Measurements from ENCODE around the gene CPT1C.

Gene CPT1C

DNA sequence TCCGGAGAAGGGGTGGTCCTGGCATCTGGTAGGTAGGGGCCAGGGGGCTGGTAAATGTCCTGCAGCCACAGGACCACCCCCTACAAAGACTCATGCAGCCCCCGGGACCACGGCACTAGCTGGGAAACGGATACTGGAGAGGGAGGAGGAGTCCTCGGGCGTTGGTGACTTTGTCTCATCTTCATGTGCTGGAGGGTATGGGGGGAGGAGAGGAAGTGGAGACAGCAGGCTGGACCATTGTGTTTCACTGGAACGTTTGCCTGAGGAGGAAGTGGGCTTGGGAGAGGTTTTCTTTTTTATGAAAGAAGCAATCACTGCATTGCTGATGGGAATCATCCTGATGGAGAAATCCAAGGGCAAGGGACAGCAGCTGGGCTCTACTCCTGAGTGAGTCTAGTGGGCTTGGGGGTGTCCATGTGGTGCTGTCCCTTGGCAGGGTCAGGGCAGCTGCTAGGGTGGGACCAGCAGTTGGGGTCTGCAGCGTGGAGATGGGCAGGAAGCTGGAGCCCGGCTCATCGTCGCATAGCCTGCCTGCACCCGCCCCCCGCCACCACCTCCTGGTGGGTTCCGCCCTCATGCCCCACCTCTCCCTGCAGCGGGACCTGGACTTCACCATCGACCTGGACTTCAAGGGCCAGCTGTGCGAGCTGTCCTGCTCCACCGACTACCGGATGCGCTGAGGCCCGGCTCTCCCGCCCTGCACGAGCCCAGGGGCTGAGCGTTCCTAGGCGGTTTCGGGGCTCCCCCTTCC is 3.2 kb upstream of the CPT1C start:
- no peak for FAIRE-seq
- no peak for DNase-seq (ENCODE audit: insufficient read length, low spot score)

DNA sequence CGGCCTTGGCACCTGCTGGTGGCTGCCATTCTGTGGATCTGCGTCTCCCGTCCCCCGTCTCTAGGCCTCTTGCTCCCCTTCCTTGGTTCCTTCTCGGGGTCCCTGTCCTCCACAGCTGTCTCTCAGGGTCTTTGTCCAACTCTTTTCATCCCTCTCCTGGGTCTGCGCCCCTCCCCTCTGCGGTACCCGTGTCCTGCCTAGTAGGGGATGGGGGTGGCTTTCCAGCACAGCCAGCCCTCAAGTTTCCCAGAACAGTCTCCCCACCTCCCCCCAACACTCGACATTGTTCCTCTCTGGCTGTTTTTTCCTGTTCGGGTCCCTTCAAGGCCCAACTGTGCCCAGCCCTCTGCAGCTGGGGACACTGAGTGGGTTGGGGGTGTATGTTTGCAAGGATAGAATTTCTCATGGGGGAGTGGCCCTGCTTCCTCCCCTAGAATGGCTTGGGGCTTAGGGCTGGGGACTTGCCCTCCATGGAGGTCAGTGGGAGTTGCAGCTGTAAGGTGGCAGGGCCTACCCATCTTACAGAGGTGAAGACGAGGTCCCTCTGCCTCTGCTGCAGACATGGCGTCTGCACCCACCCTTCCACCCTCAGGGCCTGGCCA is 2.3 kb upstream of the CPT1C start:
- no peak for DNase-seq (ENCODE audit: insufficient read length, low spot score)
- no peak for FAIRE-seq

More for the DNA sequence above, 3.2 kb upstream of the CPT1C start:
- TF ChIP-seq, protein P1, sequence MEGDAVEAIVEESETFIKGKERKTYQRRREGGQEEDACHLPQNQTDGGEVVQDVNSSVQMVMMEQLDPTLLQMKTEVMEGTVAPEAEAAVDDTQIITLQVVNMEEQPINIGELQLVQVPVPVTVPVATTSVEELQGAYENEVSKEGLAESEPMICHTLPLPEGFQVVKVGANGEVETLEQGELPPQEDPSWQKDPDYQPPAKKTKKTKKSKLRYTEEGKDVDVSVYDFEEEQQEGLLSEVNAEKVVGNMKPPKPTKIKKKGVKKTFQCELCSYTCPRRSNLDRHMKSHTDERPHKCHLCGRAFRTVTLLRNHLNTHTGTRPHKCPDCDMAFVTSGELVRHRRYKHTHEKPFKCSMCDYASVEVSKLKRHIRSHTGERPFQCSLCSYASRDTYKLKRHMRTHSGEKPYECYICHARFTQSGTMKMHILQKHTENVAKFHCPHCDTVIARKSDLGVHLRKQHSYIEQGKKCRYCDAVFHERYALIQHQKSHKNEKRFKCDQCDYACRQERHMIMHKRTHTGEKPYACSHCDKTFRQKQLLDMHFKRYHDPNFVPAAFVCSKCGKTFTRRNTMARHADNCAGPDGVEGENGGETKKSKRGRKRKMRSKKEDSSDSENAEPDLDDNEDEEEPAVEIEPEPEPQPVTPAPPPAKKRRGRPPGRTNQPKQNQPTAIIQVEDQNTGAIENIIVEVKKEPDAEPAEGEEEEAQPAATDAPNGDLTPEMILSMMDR (IDR thresholded peaks at IDR 0.05; ENCODE audit: insufficient read depth, missing control alignments) = no peak

DNA sequence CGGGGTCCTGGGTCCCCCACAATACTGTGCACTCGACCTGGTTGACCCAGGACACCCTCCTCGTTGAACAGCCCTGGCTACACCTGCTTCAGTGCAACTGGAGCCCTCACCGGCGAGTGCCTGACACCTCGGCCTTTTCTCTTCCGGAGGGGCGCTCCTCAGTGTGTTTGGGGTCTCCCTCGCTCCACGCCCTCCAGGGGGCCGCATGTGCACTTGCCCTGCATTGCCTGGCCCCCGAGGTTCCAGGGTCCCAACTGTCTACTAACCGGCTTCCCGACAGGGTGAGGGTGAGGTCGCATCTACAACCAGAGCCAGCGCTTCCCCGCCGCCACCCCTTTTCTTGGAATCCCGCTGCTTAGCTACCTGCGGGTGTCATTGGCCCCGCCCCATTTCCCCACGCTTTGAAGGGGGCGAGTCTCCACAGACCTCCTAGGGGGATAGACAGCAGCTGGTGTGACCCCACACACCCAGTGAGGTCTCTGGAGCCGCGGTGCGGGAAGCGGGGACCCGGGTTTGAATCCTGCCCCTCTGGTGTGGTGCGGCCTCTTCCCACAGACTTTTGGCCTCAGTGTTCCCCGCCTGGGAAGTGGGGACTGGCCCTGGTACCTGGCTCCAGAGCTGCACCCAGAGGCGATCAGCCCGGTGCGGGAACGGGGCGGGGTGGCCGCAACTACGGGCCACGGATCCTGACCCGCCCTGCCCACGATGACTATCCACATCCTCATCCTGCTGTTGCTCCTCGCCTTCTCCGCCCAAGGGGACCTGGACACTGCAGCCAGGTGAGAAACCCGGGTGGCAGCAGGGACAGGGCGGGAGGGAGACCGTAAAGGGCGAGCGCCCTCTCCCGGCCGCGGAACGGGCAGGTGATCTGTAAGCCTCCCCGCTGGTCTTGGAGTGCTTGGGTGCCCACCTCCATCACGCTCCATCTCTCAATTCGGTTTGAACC is 1.5 kb upstream of the CPT1C start, which contains the start of gene ADM5:
TSS of gene ADM5 (plus strand) at position 462 of the 946 bp plus-strand sequence. CDS start at position 706, 244 bp downstream.
- FAIRE-seq = no peak
- TF ChIP-seq, protein P1 (IDR thresholded peaks at IDR 0.05; ENCODE audit: insufficient read depth, missing control alignments) = peak; percentile 14
- DNase-seq (ENCODE audit: insufficient read length, low spot score) = peak; percentile 83

More for the DNA sequence above, 2.3 kb upstream of the CPT1C start:
- TF ChIP-seq, protein P1 (IDR thresholded peaks at IDR 0.05; ENCODE audit: insufficient read depth, missing control alignments) = no peak

DNA sequence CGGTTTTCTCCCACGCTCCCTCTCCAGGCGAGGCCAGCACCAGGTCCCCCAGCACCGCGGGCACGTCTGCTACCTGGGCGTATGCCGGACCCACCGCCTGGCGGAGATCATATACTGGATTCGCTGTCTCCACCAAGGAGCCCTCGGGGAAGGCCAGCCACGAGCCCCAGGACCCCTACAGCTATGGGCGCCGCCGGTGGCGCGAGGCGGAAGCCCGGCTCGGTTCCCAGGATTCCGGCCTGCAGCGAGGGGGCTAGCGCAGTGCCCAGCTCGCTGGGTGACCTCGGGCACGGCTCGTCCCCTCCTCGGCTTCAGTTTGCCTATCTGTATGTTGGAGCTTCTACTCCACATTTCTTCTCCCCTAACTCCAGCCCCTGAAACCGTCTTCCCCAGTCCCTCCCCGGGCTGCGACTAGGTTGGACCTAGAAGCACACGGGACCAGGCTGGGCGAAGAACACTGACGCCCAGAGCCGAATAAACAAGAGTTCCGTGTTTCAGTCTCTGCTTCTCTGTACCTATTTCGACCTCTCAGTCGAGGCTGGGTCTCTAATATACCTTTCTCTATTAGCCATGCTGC is 749 bp upstream of the CPT1C start:
- TF ChIP-seq, protein P1 (IDR thresholded peaks at IDR 0.05; ENCODE audit: insufficient read depth, missing control alignments) = no peak
- FAIRE-seq = no peak
- no peak for DNase-seq (ENCODE audit: insufficient read length, low spot score)

DNA sequence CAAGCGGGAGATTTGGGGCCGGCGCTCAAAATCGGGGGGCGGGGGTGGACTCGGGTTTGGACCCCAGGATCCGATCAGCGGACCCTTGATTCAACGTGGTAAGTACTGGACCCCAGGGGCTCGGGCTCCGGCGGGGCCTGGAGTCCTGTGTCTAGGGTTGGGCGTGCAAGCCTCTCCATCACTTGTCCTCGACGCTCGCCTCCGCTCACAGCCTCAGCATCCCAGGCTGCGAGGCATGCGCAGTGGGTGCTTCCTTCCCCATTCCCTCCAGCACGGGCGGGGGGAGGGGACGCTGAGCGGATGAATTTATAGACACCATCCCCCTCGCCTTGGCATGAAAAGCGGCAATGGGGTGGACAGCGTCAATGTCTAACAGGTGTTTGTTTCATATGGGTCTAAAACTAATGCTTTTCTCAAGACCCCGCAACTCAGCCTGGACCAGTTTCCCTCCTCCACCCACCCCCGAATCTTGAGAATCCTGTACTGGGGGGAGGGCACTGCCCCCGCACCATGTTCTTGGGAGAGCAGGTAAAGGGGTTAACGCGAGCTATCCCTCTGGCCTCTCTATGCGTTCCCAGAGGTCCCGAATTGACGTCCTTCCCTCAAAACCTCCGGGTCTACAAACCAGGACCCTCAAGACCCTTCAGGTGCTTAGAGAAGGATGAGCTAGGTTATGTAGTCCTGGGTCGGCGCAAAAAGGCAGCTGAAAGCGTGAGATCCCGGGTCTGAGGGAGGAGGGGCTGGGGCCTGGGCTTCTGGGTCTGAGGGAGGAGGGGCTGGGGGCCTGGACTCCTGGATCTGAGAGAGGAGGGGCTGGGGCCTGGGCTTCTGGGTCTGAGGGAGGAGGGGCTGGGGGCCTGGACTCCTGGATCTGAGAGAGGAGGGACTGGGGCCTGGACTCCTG is 579 bp downstream of the CPT1C start:
- DNase-seq (ENCODE audit: insufficient read length, low spot score) = peak; percentile 84
- FAIRE-seq = no peak
- TF ChIP-seq, protein P1 (IDR thresholded peaks at IDR 0.05; ENCODE audit: insufficient read depth, missing control alignments) = no peak

DNA sequence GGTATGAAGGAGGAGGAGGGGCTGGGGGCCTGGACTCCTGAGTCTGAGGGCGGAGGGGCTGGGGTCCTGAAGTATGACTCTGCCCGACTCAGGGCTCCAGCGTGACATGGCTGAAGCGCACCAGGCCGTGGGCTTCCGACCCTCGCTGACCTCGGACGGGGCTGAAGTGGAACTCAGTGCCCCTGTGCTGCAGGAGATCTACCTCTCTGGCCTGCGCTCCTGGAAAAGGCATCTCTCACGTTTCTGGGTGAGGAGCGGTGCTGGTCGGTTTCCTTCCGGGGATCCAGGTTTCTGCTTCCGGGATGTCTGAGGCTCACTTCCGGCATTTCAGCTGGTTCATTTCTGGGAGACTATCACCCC is 1.2 kb downstream of the CPT1C start:
- FAIRE-seq = peak; percentile 53
- TF ChIP-seq, protein P1 (IDR thresholded peaks at IDR 0.05; ENCODE audit: insufficient read depth, missing control alignments) = no peak
- no peak for DNase-seq (ENCODE audit: insufficient read length, low spot score)
